Stimulated activated CD8-positive, alpha-beta memory T cell treated with anti-CD3 and anti-CD28 coated beads, Interleukin-4, amount 100 ng/mL, for 48 hours (primary cell): ENCODE data around the gene NACC2.

Experiments
- DNase-seq: peaks from one replicate; pipeline ENCODE4 v3.0.0-alpha.2; 2020

Gene NACC2

DNA sequence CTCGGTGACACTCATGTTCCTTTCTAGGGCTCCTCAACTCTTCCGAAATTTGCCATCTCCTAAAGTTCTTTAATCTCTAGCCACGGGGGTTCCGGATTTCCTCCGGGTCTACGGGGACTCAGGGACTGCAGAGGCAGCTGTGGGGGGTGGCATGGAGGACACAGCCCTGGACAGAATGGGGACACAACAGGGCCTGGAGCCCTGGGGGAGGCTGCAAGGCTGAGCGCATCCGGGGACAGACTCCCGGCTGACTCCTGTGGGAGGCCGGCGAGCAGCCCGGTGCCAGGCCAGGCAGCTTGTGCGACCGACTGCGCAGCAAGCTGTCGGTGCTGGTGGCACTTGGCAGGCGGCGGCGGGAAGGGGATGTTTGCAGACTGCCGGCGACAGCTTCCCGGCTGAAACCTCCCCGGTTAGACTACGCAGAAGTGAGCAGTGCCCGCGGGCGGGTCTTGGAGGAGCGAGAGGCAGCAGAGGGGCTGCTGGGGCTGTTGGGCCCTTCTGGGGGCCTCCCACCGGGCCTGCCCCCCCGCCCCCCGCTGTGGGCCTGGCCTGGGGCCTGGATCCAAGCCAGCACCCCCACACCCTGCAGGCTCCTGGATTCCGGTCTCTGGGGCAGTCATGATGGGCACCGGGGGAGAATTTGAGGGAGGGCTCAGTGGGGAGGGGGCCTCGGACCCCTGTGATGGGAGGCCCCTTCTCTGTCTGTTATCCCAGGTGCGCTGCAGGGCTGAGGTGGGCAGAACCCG, 105.2 kb downstream of the NACC2 start:
- DNase-seq: peak; percentile 39

DNA sequence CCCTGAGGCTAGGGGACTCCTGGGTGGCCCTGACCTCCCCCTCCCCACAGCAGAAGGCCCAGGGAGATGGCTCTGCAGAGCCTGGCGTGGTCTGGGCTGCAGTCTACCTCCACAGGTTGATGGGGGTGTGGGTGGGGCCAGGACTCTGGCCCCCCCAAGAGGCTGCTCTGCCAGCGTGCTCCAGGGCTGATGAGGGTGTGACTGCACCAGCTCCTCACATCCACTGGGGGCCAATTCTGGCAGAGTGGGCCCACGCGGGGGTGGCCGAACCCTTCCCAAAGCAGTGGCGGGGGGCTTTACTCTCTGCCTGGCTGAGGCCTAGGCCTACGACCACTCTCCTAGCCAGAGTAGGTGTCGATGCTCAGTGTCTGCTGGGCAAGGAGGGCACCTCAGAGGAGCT, 105.9 kb downstream of the NACC2 start:
- no peak for DNase-seq

DNA sequence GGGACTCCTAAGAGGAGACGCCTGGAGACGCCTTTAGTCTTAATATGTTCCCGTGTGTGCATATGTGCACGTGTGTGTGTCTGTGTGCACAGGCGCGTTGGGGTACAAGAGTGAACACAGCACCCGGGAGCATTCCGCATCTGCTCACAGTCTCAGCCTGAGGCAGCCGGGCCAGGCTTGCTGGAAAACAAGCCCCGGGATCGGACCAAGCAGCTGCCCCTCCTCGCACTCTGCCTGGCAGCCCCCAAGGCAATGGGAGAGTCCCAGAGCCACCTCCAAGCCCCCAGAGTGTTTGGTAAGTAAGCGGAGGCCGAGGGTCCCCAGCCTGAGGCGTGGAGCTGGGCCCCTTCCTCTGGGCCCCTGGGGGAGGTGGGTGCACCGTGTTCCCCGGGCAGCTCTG, 106.6 kb downstream of the NACC2 start:
- DNase-seq: no peak

DNA sequence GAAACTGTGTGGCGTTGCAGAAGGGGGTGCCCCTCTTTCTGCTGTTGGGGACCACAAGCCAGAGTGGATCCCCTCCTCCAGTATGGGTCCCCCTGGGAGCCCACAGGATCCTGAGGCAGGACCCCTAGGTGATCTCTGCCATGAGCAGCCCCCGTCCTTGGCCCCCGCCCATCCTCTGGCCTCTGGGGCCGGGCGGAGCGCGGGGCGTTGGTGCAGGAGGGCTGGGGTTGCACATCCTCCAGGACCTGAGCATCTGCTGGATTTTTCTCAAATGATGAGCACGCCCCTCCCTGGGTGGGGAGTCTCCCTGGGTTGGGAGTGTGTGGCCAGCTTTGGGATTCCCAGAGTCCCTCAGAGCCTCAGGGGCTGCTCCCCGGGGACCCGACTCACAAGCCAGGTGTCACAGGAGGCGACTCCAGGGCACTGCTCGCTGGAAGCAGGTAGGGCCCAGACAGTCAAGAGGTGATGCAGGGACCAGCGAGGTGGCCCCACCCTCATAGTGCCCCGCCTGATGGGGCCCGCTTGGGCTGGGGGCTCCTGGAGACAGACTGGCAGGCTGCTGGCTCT, 107.2 kb downstream of the NACC2 start:
- DNase-seq: no peak

DNA sequence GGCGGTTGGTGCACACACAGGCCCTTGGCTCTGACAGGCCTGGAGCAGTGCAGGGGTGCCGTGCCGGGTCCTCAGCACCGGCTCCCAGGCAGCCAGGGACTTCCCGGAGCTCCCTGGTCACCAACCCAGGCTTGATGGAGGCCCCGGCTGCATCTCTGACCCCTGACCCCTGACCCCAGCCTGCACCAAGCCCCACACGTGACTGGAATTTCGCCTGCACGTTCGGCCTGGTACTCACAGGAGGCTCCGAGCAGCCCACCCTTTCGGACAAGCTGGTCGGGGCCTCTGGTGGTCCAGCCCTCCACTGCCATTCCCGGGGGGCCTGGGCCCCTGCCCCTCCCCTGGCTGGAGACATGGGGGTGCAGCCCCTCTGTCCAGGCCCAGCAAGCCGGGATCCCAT, 108.5 kb downstream of the NACC2 start:
- DNase-seq: no peak

DNA sequence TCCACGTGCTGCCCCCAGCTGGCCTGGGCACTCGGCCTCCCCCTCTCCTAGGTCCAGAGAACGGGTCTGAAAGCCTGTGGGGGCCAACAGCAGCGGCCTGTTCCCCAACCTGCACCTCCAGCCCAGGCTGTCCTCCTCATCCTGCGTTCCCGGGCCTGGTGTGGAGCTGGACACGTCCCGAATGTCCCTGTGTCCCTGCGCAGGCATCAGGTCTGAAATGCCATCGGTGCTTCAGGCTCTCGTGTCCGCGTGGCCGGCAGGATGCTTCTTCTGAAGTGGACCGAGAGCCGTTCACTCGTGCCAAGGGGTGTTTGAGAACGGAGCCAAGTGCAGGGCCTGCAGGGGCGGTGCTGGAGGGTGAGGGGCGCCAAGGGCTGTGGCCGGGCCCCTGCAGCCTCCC, 109.2 kb downstream of the NACC2 start:
- no peak for DNase-seq

DNA sequence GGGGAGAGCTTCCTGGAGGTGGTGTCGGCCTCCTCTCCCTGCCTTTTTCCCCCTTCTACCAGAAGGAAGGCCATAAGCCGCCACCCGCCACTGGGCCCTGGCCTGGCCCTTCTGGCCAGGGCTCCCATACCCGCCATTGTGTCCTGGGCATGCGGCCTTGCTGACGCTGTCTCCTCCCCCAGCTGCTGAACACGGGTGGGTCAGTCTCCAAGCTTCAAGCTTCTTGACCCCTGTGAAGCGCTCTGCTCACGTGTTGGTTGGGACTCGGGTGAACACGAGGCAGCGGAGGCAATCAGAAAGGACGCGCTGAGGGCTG, 109.7 kb downstream of the NACC2 start:
- DNase-seq: no peak

DNA sequence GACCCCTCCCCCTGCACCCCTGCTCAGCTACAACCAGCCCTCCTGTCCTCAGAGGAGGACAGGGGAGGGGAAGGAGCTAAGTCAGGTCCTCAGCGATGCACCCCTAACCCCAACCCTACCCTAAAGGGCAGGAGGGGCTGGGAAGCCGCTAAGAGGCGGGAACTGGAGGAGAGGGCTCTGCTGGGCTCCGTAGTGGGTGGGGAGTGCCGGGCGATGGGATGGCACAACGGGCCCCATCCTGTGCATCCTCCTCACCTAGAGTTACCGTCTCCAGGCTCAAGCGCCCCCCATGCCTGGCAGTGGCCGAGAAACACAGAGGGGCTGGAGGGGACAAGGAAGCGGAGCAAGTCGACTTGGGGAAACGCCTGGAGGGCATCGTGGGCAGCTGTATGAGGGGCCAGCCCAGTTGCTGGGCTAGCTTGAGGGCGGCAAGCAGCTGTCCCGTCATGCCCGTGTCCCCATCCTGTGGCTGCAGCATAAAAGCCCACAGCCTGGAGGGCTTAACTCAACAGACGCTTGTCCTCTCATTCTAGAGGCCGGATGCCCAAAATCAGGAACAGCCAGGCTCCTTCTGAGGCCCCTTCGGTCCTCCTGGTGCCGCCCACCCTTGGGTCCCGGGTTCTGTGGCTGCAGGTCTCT, 110.9 kb downstream of the NACC2 start:
- DNase-seq: no peak

DNA sequence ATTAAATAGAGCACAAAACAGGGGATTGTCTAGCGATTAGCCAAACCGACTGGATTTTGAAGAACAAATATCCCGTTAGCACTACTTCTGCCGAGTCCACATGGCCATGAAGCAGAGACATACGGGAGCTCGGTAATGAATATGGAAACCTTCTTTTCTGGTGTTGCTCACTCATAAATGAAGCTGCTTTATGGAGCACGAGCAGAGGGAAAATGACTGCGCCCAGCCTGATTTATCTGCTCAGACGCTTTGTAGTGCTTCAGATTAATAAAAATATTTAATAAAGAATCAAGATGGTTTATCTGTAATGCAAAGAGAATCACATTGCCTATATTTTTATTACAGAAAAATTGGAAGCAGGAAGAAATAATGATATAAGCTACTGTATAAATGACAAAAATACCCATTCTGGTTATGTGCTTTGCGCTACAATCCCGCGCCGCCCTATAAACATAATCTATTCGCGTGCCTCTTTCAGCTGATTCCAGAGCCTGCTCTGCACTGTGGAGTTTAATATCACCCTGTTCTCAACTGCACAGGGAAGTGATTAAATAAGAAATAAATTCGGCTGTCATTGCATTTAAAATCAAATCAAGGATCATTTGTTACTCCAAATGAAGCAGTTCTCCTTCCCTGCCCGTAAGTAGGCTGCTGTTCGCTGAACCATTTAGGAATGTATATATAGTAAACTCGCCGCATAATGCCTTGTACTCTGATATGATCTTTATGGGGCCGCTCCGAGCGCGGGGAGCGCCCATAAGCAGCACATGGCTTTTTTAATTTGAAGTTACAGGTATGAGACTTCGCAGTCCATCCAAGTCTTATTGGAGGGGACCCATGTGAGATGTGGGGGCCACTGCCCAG, 111.6 kb downstream of the NACC2 start:
- no peak for DNase-seq

DNA sequence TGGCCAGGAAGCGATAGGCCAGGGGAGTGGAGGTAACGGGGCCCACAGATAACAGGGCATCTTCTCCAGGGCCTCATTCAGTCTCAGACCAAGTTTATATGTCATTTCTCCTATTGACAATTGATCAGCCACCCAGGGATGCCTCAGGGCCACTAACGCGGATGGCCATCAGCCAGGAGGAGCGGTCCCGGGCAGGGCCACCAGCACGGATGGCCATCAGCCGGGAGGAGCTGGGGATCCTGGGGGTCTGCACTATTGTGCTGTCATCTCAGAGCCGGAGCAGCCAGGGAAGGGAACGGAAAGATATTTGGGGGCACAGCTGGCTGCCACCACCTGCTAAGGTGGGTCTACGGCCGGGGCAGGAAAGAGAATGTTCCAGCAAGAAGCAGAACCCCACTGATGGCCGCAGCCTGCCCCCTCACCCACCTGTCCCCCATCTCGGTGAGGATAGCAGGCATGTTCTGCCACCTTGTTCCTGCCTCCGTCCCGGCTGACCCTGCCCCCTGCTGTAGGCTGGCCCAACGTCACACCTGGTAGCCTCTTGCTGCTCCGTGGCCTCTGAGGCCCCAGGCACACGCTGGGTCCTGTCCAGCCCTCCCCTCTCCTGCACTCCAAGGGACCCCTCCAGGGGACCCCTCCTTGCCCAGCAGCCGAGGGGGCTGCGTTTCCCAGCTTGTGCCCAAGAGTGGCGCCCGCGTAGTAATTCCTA, 112.4 kb downstream of the NACC2 start:
- DNase-seq: no peak

DNA sequence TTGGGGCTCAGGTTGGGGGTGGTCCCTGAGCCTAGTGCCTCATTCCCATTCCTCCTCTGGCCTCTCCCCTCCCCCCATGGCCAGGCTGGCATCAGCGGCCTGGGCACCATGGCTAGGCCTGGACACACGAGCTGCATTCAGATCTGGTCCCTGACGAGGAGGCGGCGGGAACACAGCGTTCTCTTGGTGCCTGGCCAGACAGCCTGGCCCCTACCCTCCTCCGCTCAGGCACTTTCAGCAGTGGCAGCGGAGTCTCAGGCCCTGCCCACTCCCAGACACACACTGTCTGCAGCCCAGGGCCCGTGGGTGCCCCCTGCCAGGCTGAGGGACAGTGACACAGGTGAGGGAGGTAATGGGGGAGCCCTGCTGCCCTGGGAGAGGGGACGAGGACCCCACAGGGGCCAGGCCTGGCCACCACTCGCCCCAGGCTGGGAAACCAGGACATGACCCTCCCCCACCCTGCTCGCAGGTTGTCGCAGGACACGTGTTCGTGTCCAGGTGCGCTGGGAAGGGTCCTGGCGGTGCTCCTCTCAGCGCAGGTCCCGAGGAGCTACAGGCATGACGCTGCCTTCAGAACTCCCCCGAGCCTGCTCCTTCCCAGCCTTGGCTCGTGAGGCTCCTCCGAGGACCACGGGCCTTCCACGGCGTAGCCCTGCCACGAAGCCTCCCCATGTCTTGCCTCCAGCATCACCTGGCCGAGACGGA, 114.0 kb downstream of the NACC2 start:
- DNase-seq: no peak

DNA sequence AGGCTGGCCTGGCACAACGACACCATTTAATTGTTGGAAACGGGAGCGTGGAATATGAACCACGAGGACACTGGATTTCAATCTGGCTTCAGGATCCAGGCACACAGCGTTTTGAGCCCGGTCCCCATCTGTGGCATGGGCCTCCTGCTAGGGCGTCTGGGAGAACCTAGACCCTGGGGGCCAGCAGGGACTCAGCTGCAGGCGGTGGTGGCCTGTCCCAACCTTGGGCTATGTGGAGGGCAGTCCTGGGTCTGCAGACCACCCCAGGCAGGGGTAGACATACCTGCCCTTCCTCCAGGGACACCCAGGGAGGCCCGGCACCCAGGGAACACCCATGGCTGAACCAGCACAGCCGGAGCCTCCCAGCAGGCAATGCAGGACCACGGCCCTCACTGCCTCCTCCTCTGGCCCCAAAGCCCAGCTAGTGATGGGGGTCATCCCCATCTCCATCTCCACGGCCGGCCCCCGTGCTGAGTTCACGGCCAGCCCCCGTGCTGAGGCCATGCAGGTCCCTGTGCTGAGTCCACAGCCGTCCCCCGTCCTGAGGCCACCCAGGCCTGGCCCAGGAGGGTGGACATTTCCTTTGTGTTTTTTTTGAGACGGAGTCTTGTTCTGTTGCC, 115.4 kb downstream of the NACC2 start:
- no peak for DNase-seq

DNA sequence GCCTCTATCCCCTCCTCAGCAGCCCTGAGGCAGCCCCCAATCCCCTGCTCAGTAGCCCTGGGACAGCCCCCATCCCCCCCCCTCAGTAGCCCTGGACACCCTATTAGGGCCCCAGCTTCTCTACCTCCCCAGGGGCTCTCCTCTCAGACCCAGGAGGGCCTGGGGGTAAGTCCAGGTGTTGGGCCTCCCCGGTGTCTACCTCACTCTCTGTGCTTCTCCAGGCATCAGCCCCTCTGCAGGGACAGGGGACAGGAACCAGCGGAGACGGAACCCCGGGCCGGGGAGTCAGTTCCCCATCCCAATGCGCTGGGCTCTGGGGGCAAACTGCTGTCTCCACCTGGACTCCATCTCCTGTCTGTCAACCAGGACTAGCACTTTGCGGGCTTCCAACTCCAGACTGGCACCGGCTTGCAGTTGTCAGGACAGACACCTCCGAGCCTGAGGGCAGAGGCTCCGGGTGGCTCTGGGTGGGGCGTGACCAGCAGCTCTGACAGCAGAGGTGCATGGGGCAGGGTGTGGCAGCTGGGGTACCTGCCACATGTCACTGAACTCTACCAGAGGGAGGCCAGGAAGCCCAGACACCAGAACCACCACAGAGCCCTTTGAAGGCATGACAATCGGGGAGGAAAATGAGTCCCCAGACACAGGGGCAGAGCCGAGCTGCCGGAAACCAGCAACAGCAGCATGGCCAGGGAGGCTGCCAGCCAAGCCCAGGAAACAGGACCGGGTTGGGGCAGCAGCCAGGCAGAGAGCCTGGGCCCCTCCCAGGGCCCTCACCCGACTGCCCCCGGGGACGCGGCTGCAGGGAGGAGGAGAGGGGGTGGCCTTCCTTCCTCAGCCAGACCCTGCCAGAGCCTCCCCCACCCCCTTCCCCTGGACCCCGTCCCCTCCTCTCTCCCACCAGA, 116.2 kb downstream of the NACC2 start:
- no peak for DNase-seq

DNA sequence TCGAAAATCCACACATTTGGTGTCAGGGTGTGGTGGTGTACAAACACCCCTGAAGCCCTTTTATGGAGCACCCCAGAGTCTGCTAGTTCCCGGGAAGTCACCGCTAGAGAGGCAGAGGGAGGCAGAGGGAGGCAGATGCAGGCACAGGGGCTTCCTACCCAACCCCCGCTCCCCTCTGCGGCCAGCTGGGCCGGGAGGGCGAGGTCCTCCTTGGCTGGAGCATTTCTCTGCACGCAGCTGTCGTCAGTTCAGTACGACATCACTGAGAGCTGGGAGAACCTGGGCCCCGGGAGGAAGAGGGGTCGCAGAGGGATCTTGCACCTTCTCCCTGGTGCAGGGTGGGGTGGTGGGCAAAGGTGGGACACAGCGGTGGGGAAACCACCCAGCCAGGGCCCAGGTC, 118.1 kb downstream of the NACC2 start:
- DNase-seq: no peak

DNA sequence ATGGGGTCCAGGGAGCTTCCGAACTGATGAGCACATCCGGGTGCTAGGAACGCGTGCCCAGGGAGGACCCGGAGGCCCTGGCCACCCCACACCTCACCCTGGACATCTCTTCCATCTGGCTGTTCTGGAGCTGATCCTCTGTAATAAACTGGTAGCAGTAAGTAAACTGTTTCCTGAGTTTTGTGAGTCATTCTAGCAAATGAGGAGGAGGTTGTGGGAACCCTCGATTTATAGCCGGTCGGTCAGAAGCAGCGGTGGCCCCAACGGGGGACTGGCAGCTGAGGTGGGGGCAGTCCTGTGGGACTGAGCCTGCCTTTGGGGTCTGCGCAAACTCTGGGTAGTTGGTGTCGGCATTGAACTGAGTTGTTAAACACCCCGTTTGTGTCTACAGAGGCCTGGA, 118.6 kb downstream of the NACC2 start:
- no peak for DNase-seq

DNA sequence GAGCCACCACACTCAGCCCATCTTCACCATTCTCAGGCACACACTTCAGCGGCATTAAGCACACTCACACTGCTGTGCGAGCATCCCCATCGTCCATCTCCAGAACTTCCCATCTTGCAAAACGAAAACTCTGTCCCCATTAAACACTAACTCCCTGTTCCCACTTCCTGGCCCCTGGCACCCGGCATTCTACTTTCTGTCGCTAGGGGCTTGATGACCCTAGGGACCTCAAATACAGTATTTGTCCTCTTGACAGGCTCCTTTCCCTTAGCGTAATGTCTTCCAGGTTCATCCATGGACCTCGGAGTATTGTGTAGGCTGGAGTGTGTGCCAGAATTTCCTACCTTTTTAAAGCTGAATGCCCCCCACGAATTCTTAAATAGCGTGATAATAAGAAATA, 119.3 kb downstream of the NACC2 start:
- DNase-seq: no peak

DNA sequence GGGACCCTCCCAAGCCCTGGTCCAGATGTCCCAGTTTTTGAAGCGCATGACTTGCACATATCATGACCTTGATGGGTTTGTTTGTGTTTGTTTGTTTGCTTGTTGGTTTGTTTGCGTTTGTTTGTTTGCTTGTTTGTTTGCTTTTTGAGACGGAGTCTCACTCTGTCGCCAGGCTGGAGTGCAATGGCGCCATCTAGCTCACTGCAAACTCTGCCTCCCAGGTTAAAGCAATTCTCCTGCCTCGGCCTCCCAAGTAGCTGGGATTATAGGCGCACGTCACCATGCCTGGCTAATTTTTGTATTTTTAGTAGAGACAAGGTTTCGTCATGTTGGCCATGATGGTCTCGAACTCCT, 120.9 kb downstream of the NACC2 start:
- no peak for DNase-seq

DNA sequence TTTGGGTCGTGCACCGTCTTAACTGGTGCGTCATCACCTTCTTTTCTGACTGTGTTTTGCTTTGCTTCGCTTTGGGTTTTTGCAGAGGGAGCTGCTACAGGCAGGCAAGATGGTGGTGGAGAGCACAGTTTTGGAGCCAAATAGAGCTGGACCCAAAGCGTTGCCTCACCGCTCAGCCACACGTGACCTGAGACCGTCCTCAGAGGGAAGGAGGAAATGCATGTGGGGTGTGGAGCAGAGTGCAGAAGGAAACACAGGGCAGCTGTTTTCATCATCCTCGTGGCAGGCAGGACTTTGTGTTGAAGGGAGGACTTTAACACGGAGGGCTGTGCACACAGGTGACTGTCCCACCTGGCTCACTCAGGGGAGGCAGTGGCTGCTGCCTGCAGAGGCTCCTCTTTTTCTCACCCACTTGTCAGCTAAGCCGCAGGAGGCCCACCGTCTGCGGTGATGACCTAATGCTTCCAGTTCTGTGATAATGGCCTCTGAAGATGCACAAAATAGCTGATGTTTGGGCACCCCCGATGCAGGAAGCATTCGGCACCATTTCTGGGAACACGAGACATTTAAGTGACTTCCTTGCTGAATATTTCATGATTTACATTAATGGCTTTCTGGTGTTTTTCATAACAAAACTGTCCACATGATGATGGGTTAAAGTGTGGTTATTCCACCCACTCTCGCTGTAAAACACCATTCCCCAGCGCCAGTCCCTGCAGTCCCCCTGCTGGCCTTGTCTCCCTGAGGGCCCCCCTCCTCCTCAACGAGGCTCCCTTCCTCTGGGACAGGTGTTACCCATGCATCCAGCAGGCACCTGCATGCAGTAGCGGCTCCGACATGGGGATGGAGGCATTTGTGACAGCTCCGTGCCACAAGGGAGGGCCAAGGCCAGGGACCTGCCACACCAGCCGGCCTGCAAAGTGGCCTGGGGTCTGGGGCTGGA, 121.5 kb downstream of the NACC2 start:
- DNase-seq: no peak

DNA sequence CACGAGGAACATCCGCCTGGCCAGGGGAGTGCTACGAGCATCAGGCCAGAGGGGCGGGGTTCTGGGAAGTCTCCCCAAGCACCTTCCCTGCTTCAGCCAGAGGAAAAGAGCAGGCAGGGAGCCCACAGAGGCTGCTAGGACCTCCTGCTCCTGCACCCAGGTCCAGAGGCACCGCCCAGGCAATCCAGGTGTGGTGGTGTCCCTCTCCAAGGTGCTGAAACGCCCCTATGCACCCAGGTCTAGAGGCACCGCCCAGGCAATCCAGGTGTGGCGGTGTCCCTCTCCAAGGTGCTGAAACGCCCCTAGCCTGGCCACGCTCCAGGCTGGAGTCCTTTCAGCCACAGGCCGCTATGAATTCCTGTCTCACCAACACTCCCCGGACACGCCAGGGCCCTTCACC, 123.2 kb downstream of the NACC2 start:
- peak; percentile 68 for DNase-seq
